Measurements from ENCODE around the gene MRPS31.

- no peak for TF ChIP-seq POLR2A (IDR thresholded peaks at IDR 0.05; ENCODE audit: low read depth, low read length)
- no peak for TF ChIP-seq SPI1 (IDR thresholded peaks at IDR 0.05; ENCODE audit: low read depth, low read length)
Measured at GRCh38 chr13:40809471-40809870, 38.5 kb upstream of the MRPS31 start.

Data from GM12891 (cell line).